ENCODE measurements around the gene SLC16A3.

The SLC16A3 gene

DNA sequence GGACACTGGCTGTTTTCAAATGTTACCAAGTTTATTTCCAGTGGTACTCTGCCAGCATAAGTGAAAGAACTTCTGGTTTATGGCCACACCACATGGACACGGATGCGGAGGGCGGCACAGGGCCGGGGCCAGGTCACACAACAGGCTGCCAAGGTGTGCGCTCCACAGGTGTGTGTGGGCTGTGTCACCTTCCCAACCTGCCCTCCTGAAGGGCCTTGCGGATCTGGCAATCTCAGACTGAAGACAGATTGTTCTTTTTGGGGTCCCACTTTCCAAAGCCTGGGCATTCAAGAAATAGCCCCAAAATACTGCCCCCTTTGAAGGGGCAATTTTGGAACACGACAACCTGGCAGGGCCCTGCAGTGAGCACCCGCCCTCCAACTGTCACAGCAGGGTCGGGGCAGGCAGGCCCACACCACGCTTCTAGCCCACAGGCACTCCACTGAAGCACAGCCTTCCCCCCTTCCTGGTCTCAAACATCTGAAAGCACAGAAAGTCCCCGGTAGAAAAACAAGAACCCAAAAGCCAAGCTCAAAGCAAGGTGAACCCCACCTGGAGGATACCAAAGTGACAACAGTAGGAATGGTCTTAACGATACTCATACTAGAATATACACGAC, 41.1 kb downstream of the SLC16A3 start:
- no peak for ATAC-seq

DNA sequence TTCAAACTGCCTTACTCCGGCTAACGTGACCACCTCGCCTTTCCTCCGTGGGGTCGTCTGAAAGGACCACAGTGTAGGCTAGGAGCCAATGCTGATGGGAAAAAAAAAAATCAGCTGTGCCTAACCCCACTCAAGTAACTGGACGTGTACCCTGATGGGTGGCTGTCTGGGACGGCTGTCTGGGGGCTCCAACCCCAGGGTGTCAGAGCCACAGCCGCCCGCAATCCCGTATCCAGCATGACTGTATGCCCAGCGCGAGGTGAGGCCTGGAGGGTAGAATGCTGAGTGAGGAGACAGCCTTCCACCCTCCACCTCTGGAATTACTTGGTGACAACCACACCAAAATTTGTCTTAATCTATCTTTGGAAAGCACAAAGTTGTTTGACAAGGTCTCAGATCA, 41.8 kb downstream of the SLC16A3 start:
- ATAC-seq, result no peak

DNA sequence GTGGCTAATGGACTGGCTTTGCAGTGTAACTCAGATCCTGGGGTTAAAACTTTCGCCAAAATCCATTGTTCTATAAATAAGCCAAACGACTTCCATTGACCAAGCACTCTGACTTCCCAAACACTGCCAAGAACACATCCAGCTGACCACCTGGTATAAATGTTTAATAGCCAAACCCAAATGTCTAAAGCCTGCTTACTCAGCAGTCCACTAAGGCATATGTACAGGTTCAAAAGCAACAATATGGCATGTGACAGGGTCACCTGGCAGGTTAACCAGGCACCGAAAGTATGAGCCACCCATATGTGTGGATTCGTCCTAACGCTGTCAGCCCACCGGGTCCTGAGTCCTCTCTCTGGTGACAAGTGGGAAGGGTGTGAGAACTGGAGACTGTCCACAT, 42.6 kb downstream of the SLC16A3 start:
- no peak for ATAC-seq

DNA sequence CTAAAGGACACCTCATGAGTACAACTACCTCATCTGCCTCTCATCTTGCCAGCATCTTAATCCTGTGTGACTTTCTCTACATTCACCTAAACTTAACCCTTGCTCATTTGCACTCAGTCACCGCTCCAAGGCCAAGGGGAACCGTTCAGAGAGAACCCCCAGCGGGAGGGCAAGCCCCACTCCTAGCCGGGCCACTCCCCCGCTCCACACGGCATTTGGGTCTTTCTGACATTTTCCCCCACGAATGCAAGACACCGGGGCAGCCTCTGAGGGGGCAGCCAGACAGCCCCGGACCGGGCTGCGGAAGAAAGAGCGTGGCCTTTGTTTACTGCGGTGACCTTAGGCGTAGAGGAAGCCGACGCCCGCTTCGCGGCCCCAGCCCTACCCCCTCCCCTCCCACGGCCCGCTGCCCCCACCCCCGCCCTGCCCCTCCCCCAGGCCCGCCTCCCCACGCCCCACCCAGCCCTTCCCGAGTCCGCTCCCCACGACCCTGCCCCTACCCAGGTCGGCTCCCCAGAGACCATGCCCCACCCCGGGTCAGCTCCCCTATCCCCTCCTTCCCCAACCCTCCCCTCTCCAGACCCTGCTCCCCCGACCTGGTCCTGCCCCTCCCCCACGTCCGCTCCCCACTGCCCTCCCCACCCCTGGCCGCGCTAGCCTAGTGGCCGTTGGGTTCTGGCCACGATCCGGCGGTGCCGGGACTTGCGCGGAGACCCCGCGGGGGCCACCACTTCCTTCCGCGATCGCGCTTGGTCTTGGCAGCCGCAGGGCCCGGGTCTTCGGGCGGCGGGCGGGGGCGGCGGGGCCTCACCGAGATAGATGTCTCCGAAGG, 43.9 kb downstream of the SLC16A3 start:
- ATAC-seq, result peak; percentile 12 to 14

DNA sequence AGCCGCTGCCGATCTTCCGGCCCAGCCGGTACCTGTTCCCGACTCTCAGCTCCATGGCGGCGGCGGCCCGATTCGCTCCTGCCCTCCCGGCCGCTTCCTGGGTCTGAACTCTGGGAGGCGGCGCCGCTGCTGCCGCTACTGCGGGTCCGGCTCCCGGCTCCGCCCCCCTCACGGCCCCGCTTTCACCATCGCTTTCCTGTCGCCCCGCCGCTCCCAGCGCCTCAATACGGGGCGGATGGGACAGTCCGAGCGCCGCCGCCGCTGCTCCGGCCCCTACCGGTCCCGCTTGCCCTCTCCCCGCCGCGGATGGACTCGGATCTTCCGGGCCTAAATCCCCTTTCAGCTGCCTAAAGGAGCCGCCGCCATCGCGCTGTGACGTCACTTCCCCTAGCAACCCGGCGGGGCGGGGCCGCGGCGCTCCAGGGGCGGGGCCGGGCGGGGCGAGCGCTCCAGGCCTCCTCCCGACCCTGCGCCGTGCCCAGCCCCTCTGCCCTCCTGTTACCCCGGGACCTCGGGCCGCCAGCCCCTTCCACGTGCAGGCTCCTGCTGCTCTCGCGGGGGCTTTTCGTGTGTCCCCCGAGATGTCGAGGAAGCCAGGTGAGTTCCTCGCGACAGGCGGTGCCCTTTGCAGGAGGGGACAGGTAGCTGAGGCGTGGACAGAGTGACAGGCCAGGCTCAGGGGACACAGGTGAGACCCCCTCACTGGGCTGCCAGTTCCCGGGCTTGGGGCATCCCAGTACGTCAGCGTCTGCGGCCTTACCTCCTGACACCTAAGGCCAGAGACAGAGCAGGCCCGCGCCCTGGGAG, 44.7 kb downstream of the SLC16A3 start, which contains the start of gene CSNK1D:
CSNK1D (minus strand) TSS at position 374 of the 807 bp plus-strand sequence; CDS start at position 55, 319 bp downstream.
- peak; percentile 83 to 84 for ATAC-seq

DNA sequence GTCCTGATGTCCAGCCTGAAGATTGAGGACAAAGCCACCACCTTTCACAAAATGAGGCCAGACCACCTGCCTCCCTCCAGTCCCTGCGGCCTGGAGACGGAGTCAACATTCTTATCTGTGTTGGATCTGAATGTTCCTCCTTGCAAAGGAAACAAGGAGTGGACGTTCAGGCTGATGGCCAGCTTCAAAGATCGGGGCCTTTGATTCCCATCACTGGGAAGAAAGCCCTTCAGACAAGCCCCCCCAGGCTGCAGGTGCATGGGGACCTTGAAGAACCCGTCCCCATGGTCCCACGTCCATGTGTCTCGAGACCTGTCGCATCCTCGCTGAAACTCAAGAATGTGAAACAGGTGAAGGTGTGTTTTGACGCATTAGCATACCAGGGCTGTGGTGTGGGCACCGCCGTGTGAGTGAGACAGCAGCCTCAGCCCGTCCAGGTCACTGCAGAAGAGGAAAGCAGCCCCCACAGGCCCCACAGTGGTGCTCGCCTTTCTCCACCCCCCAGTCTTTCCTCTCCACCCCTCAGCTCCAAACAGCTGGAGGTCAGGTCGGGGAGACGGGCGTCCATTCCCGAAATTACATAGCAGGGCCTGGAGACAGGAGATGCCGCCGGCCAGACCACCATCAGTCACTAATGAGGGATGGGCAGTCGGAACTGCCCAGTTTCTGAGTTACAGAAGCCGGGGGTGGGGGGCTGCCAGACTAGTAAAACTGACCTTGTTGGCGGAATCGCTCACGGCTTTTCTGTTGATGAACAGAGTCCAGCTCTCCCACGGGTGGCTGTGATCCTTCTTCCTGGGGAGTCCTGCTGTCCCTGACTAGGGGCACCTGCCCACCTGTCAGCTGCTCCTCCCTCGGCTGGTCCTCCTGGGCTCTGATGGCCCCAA, 45.5 kb downstream of the SLC16A3 start:
- no peak for ATAC-seq

DNA sequence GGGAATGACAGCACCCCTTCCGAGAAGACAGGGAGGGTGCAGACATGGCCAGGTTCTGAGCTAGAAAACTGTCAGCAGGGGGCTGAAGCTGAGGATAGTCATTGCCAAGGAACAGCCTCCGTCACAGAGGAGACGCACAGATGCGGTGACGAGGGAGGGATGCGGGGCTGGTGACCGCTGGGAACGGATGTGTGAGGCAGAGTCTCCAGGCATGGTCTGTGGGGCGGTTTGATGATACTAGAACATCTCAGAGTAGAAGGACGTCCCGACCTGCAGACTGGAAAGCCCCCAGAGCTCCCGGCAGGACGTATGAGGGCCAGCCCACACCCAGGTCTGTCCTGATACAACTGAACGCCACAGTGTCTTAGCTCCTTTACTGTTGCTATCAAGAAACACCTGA, 46.5 kb downstream of the SLC16A3 start:
- ATAC-seq, result no peak

DNA sequence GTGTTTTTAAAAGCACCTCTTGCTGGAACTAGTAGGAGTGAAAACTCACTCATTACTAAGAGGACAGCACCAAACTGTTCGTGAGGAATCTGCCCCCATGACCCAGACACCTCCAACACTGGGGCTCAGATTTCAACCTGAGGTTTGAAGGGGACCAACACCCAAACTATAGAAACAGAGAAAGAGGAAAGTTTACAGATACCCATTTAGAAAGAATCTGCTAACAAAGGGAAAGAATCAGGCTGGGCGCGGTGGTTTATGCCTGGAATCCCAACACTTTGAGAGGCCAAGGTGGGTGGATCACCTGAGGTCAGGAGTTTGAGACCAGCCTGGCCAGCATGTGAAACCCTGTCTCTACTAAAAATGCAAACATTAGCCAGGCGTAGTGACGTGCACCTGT, 48.1 kb downstream of the SLC16A3 start:
- ATAC-seq, result no peak

DNA sequence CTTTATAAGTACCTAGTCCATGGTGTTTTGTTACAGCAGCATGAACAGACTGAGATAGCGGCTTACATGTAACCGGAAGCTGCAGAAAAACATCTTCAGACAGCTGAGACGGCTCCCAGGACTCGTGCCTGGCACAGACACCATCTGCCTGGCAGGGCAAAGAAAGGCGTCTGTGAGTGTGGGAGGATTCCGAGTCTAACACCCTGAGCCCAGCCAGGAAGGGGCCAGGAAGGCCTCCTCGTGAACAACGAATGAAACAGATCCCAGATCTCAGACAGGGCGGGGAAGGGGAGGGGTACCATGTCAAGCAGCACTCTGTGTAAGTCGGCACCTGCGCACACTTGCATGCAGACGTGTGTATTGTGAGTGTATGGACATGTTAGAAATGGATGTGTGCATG, 49.0 kb downstream of the SLC16A3 start:
- ATAC-seq, result no peak

DNA sequence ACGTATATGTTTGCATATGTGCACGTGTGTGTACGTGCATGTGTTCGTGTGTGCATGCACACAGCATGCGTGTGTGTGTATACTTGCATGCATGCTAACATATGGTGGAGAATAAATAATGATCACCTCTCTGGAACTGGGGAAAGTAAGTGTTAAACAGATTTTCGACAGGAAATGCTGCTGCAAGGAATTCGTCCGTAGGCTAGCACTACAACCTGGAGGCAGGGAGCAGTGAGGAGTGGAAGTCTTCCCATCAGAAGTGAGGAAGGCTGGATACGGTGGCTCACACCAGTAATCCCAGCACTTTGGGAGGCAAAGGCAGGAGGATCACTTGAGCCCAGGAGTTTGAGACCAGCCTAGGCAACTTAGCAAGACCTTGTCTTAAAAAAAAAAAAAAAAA, 49.5 kb downstream of the SLC16A3 start:
- ATAC-seq, result no peak

DNA sequence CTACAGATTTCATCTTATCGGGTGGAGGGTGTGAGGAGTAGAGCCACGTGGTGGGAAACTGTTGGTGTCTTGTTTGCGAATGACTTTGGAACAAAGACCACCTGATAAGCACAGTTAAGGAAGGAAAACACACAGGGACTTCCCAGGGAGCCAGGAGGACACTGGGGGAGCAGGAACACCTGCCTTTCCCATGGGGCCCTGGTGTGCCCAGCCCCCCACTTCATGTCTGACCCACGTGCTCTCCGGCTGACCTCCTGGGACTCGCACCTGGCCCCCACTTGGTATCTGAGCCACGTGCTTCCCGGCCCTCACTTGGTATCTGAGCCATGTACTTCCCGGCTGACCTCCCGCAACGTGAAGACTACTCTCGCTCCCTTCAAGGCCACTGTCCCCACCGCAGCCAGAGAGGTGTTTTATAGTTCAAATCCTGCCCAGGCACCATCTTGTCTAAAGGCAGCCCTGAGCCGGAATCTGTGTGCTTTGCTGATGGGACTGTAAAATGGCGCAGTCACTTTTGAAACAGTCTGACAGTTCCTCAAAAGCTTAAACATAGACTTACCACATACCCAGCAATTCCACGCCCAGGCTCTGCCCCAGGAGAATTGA, 50.0 kb downstream of the SLC16A3 start:
- ATAC-seq, result no peak

DNA sequence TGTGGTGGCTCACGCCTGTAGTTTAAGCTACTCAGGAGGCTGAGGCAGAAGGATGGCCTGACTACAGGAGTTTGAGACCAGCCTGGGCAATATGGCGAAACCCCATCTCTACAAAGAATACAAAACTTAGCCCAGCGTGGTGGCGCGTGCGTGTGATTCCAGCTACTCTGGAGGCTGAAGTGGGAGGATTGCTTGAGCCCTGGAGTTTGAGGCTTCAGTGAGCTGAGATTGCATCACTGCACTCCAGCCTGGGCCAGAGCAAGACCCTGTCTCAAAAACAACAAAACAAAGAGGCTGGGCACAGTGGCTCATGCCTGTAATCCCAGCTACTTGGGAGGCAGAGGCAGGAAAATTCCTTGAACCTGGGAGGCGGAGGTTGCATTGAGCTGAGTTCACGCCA, 51.7 kb downstream of the SLC16A3 start:
- no peak for ATAC-seq

DNA sequence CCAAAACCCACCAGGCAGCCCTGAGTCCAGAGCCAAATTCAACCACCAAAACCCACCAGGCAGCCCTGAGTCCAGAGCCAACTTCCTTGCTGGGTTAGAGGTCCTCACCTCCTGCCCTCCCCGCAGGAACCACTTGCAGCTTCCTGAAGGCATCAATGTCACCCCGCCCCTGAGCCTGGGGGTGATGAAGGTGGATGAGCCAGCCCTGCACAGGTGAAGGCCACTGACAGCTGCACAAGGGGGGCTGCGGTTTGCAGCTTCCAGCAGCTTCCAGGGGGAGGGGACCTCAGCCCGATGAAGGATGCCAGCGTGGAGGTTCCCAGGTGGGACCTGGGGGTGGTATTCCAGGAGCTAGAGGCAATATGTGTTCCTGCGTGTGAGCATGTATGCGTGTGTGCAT, 52.2 kb downstream of the SLC16A3 start:
- ATAC-seq, result no peak

DNA sequence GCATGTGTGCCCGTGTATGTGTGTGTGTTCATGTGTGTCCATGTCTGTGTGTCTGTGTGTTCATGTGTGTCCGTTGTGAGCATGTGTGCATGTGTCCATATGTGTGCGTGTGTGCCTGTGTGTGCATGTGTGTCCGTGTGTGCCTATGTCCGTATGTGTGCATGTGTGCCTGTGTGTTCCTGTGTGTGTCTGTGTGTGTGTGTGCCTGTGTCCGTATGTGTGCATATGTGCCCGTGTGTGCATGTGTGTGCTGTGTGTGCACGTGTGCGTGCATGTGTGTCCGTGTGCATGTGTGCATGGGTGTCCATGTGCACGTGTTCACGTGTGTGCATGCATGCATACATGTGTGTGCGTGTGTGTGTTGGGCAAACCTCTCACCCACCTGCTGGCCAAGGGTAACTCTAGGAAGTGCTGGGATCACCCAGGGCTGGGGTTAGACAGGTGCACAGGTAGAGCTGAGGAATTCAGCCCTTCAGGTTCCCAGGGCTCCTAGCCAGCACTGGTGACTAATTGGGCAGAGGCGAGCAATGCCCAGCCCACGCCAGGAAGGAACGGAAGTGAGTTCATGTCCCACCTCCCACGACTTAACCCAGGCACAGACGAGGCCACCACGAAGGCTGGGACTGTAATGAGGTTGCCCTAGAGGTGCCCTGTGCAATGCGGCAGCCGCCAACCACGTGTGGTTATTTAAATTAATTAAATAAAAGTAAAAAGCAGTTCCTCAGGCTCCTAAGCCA, 52.8 kb downstream of the SLC16A3 start:
- ATAC-seq, result peak; percentile 86 to 90

DNA sequence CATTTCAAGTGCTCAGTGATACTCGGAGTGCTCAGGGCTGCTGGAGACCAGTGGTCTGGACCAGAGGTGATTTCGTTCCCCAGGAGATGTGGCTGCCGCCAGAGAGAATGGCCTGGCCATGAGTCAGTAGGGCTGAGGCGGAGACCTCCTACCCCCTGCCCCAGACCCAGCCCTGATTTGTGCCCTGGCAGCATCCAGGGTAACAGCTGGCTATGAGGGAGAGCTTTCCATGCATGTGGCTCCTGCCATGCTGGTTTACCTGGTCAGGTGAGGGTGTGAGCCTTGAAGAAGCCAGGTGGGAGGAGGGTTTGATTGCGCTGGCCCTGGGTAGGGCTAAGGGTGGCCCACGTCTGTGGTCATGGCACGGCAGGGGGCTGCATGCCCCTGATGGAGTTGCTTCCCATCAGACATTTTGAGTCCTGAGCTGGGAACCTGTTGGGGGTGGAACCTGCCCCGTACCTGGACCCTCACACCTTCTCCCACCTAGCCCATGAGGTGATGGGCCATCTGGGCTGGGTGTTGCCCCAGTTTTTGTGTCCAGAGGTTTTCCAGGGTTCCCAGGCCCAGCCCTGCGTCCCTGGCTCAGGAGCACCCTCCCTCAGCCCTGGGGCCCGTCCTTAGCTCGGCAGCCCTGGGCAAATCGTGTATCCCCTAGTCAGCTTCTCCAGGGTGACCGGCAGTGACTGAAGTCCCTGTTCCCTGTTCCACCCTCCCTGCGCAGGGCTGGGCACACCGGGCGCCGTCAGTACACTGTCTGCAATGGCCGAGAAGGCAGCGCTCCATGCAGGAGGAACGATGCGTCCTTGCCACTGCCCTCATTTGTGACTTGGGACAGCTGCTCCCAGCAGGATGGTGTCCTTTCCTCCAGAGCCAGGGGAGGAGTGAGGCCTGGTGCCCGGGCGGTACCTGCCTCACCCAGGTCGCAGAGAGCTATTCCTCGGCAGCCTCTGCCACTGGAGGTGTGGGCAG, 53.7 kb downstream of the SLC16A3 start:
- no peak for ATAC-seq

DNA sequence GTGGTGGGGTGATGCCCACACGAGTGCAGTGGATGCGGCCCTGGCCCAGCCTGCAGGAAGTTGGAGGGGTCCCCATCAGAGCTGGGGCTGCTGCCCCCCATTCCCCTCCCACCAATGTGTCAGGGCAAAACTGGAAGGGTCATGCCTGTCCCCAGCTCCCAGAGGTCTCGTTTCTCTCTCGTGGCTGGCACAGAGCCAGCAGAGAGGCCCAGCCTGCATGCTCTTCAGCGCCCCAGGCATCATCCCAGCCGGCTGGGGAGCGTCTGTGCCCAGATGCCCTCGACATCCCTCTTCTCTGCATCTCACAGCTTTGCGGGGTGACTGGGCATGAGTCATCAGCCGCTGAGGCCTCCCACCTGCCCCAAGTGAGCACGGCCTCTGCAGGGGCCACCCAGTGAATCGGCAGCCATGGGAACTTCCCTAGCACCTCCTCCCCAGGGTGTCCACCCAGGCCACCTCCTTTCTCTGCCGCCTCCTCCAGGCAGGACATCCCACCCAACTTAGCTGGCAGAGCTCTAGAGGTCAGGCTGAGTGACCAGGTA, 54.4 kb downstream of the SLC16A3 start:
- peak; percentile 83 to 86 for ATAC-seq

DNA sequence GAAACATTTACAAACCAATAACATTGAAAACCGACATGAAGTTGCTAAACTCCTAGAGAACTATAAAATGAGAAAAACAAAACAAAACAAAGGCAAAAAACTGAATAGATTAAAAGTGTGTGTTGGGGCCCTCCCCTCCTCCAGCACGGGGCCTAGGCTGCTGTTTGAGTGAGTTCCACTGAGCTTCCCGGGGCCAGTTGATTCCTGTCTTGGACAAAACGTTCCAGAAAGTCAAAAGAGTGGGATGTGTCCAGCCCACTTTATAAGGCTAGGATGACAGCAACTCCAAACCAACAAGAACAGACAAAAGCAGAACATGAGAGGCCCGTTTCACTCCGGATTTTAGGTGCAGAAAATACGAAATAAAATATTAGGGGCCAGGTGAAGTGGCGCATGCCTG, 56.3 kb downstream of the SLC16A3 start:
- no peak for ATAC-seq

DNA sequence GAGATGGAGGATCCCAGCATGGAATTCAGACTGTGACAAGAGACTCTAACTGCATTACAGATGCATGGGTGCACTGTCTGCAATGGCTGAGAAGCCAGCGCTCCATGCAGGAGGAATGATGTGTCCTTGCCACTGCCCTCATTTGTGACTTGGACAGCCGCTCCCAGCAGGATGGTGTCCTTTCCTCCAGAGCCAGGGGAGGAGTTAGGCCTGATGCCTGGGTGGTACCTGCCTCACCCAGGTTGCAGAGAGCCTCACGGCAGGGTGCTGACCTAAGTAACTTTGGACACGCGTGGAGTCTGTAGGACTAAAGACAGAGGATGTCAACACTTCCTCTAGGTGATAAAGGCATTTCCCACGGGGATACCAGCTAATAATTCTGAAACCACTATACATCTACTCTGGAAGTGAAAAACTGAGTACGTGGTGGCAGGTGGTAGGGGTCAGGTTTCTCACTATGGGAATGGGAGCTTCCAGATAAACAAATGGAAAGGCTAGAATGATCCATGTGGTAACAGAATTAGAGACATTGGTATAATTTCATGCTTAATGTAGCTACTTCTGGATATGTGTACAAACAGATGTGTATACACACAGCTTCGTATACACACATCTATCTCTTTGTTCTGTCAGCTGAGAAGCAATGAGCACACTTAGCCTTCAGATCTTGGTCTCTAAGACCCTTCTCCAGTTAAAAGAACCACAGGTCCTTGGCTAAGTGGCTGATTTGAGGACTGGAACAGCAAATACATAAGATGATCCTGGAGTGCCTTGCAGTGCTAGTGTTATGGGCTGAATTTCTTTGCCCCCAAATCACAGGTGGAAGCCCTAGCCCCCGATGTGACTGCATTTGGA, 58.4 kb downstream of the SLC16A3 start:
- no peak for ATAC-seq

Data from activated CD4-positive, CD25-positive, alpha-beta regulatory T cell treated with anti-CD3 and anti-CD28 coated beads, Interleukin-2, amount 50 U/mL, for 24 hours (primary cell).